IPS-18a (cell line): ENCODE results near the gene PRSS12.

Source experiments
- H3K27ac ChIP-seq: one replicate; pipeline ENCODE4 v1.5.1; 2013; ENCODE audit warnings: low read length
- H3K27me3 ChIP-seq: one replicate; pipeline ENCODE4 v1.6.1; 2013; ENCODE audit warnings: mild to moderate bottlenecking, low read length; ENCODE audit not compliant: control insufficient read depth, insufficient read depth
- H3K36me3 ChIP-seq: one replicate; pipeline ENCODE4 v1.6.1; 2013; ENCODE audit warnings: low read depth, low read length; ENCODE audit not compliant: control insufficient read depth
- H3K4me1 ChIP-seq: one replicate; pipeline ENCODE4 v1.6.1; 2013; ENCODE audit warnings: low read depth, low read length; ENCODE audit not compliant: control insufficient read depth
- H3K4me3 ChIP-seq: one replicate; pipeline ENCODE4 v1.5.1; 2013; ENCODE audit warnings: low read length
- H3K9ac ChIP-seq: one replicate; pipeline ENCODE4 v1.6.1; 2013; ENCODE audit warnings: mild to moderate bottlenecking, low read length, moderate library complexity
- H3K9me3 ChIP-seq: one replicate; pipeline ENCODE4 v1.6.1; 2013; ENCODE audit warnings: low read depth, low read length; ENCODE audit not compliant: control insufficient read depth

Gene PRSS12

DNA sequence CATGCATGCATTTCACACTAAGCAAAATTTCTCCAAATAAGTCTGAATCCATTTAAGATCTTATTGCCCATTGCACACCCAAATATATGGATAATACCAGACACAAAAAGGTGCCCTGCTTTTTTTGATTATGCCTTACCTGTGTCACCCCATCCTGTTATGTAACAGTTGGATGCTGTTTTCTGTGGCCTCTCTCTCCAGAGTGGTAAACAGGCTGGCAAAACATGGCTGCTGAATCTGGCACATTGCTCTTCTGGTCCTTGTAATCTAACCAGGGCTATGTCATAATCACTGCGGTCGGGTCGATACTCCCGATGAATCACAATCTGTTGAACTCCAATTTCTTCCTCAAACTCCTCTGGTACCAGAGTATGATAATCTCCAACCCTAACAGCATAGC, 70.1 kb downstream of the PRSS12 start:
- peaks cover 25% of the 10 kb centered on the region for H3K36me3 ChIP-seq

DNA sequence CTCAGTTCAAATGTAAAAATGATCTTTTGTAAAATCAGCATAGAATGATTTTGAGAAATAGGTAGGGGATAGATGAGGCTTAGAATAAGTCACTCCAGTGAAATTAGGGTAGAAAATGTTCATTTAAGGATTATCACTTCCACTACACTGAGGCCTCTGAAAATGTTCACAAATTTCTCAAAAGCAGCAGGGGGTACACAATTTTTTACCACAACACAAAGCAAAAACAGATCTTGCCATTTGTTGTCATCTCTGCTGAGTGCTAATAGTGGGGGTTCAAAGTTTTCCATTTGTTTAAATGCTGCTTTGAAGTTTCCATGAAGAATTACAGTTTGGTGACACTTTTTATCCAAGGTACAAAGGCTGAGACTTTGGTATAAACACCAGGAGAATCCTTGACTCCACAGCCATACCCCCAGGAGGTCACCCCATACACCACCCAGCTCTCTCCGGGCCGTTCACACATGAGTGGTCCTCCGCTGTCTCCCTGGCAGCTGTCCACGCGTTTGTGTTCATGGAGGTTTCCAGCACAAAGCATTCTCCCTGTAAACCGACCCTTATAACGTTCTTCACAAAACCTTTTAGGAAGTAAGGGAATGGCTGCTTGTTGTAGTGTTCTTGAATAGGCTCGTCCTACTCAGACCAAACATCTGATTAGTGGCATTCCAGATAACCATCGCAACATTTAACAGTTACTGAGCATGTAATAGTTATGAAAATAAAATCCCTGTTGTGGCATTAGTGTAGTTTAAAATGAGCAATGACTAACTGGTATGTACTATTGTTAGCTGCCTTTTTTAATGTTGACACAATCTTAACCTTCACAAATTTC, 71.0 kb downstream of the PRSS12 start:
- H3K27me3 ChIP-seq = no peaks in the 10 kb centered on the region
- no peaks in the 10 kb centered on the region for H3K9me3 ChIP-seq
- peak overlapping the region; percentile 91 for H3K9ac ChIP-seq
- H3K27ac ChIP-seq = peak overlapping the region; percentile 56
- peaks cover 25% of the 10 kb centered on the region for H3K36me3 ChIP-seq
- peaks cover 13% of the 10 kb centered on the region for H3K4me1 ChIP-seq
- no peak overlapping the region for H3K4me3 ChIP-seq

More for the DNA sequence above, 70.1 kb downstream of the PRSS12 start:
- Histone ChIP-seq H3K4me3 (no peak overlapping the region), H3K27ac (no peak overlapping the region), H3K9ac (no peak overlapping the region), H3K9me3 (no peaks in the 10 kb centered on the region), H3K27me3 (no peaks in the 10 kb centered on the region), H3K4me1 (peaks cover 13% of the 10 kb centered on the region)

DNA sequence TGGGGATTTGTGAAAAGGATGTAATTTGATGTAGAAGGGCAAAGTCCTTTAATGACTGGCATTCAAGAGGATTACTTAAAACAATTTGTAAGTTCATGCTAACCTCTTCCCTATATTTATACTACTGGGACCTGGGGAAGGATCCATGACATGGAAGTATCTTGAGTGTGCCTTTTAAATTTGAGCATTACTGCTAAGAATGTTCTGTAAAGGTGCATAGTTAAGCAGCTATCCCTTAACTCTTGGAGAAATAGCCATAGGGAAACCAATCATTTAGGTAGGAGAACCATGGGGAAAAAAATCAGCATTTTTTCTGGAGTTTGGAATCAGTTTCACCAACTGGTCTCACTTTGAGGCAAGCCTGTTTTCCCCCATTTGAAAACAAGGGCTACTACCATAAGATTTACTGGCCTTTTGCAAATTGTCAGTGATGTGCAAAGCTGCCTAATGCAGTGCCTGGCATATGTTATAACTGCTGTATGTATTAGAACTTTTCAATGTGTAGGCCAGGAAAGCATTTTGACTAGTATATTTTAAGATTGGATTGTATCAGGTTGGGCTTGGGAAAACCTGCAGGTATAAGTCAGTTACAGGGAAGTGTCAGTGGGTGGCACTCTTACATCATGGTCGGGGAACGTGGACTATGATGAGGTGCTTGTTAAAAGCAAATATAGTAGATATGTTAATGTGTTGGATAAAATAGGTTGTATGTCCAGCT, 72.1 kb downstream of the PRSS12 start:
- H3K4me1 ChIP-seq = peaks cover 13% of the 10 kb centered on the region
- no peaks in the 10 kb centered on the region for H3K27me3 ChIP-seq

DNA sequence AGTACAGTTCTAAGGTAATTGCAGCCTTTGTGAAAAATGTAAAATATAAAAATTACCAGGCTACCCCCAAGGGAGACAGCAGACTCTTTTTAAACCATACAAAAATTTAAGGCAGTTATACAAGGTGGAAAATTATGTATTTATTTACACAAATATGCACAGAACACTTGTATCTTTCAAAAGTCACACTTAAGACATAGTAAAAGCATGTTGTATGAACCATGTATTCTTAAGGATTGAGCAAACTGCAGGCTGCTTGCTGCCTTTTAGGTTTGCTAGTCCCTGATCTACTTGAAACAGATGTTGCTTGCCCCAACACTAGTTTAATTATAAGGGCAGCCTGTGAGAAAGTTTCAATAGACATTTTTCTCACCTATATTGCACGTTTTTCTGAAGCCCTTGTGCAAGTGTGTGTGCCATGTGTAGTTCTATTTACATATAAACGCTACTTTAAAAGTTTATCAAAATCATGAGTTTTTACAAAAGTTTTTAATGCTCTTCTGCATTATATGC, 72.8 kb downstream of the PRSS12 start:
- peaks cover 13% of the 10 kb centered on the region for H3K4me1 ChIP-seq
- H3K36me3 ChIP-seq = peaks cover 25% of the 10 kb centered on the region
- H3K27me3 ChIP-seq = no peaks in the 10 kb centered on the region
- H3K9me3 ChIP-seq = no peaks in the 10 kb centered on the region
- peak overlapping the region; percentile 91 for H3K9ac ChIP-seq
- H3K4me3 ChIP-seq = peak overlapping the region; percentile 74
- peak overlapping the region; percentile 14 for H3K27ac ChIP-seq

More for the DNA sequence above, 72.1 kb downstream of the PRSS12 start:
- H3K4me3 ChIP-seq = peak overlapping the region; percentile 74
- H3K9ac ChIP-seq = peak overlapping the region; percentile 91
- H3K9me3 ChIP-seq = no peaks in the 10 kb centered on the region
- peak overlapping the region; percentile 56 for H3K27ac ChIP-seq
- peaks cover 25% of the 10 kb centered on the region for H3K36me3 ChIP-seq

DNA sequence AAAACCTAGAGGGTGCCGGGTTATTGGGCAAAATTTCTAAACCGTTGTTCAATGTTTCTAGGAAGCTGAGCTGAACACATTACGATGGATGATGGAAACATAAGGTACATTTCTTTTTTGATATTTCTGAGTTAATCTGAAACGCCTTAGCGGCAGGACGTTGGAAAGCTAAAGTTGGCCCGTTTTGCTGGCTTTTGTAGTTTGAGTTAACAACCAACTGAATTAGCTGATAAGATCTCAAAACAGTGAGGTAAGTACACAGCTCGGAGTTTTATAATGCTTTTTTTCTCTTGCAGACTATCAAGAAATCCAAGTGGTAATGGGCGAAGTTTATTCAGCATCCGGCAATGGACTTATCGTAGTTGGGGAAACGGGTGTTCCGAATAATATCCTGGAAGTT, 73.5 kb downstream of the PRSS12 start:
- H3K36me3 ChIP-seq = peaks cover 25% of the 10 kb centered on the region
- no peaks in the 10 kb centered on the region for H3K9me3 ChIP-seq
- peak overlapping the region; percentile 74 for H3K4me3 ChIP-seq
- H3K9ac ChIP-seq = peak overlapping the region; percentile 91
- peaks cover 13% of the 10 kb centered on the region for H3K4me1 ChIP-seq
- peak overlapping the region; percentile 14 for H3K27ac ChIP-seq
- H3K27me3 ChIP-seq = no peaks in the 10 kb centered on the region

DNA sequence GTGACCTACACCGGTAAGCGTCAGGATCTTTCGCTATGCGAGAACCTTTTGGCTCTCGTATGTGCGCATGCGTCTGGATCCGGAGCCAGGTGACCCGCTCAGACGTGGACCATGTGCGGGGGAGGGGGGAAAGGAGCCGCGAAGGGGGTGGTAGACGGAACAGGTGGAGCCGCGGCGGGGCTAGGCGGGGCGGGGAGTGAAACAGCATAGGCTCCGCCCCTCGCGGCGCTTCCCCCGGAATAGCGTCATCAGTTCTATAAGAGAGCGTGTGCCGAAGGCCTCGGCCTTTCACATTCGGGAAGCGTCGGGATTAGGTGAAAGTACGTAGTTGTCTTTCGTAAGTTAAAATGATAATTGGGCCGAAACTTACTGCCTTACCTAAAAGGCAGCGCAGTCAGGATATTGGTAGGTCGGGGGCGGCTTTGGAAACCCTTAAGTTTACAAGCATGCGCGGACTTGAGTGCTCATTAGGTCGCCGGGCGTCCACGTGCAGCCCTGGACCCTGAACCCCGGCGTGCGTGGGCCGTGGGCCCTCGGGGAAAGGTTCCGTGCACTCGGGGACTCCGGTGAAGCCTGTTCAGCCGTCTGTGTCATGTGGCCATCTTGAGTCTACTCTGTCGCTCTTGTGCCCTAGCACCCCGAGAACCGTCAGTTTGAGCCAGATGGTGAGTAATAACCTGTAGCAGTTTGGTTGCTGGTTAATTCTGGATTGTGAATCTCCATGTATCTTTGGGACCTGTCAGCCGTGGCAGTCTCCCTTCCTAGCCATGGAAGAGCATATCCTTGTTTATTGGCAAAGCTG, 74.1 kb downstream of the PRSS12 start:
- H3K27me3 ChIP-seq = no peaks in the 10 kb centered on the region
- no peaks in the 10 kb centered on the region for H3K9me3 ChIP-seq
- peak overlapping the region; percentile 74 for H3K4me3 ChIP-seq
- H3K9ac ChIP-seq = peak overlapping the region; percentile 91
- peaks cover 13% of the 10 kb centered on the region for H3K4me1 ChIP-seq
- H3K27ac ChIP-seq = peak overlapping the region; percentile 45
- peaks cover 25% of the 10 kb centered on the region for H3K36me3 ChIP-seq

DNA sequence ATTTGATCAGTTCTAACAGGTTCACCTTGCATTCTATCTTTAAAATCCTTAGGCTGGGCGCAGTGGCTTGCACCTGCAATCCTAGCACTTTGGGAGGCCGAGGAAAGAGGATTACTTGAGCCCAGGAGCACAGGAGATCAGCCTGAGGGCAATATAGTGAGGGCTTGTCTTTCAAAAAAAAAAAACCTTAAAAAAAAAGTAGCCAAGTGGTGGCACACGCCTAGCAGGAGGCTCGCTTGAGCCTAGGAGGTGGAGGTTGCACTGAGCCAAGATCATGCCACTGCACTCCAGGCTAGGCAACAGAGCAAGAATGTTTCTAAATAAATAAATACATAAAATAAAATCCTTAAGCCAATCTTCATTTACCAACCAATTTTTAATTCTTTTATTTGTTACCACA, 75.6 kb downstream of the PRSS12 start:
- H3K36me3 ChIP-seq = peaks cover 25% of the 10 kb centered on the region
- no peak overlapping the region for H3K27ac ChIP-seq
- no peaks in the 10 kb centered on the region for H3K9me3 ChIP-seq
- no peak overlapping the region for H3K9ac ChIP-seq
- H3K27me3 ChIP-seq = no peaks in the 10 kb centered on the region
- H3K4me1 ChIP-seq = peaks cover 13% of the 10 kb centered on the region
- no peak overlapping the region for H3K4me3 ChIP-seq

DNA sequence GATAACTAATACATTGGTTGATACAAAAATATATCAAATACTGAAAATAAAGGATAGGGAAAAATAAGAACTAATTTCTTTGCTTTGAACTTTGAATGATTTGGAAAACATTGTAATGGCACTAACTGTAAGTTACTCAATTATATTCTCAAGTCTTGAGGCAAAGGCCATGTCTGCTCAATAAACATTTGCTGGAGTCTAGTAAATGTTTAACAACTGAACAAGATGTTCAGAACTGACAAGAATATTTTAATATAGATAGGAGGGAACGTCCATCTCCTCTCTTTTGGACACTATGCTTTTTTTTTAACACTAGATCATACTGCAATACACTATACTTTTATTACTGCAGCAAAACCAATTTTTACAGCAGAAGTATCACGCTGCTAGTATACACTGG, 76.2 kb downstream of the PRSS12 start:
- no peak overlapping the region for H3K27ac ChIP-seq
- H3K36me3 ChIP-seq = peaks cover 24% of the 10 kb centered on the region
- no peaks in the 10 kb centered on the region for H3K9me3 ChIP-seq
- no peak overlapping the region for H3K4me3 ChIP-seq
- no peak overlapping the region for H3K9ac ChIP-seq
- peaks cover 13% of the 10 kb centered on the region for H3K4me1 ChIP-seq
- no peaks in the 10 kb centered on the region for H3K27me3 ChIP-seq

DNA sequence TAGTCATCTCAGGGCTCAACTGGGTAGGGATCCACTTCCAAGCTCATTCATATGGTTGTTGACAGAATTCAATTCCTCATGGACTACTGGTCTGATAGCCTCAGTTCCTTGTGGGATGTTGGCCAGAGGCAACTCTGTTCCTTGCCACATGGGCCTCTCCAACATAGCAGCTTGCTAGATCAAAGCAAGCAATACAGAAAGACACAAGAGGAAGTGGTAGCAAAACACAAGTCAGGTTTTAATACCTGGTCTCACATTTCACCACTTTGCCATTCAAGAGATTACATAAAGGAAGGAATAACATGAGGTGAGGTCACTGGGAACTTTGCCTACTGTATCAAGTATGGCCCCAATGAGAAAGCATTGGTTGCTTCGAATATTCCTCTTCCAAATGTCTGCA, 79.2 kb downstream of the PRSS12 start:
- H3K9ac ChIP-seq = no peak overlapping the region

DNA sequence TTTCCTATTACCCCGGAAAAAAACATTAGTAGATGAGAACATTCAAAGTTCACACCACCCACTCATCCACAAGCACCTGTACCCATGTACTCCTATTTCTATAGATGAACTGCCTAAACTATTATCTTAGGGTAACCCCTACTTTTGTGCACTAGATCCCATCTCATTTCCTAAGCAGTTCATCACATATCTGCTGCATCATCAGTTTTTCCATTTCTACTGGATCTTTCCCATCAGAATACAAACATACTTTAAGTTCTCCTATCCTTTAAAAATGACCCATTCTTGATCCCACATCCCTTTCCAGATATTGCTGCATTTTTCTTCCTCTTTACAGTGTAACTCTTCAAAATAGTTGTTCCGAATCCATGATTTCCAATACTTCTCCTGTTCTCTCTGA, 81.0 kb downstream of the PRSS12 start:
- H3K27me3 ChIP-seq = no peaks in the 10 kb centered on the region
- no peak overlapping the region for H3K27ac ChIP-seq
- H3K4me1 ChIP-seq = no peaks in the 10 kb centered on the region
- H3K4me3 ChIP-seq = no peak overlapping the region
- H3K9ac ChIP-seq = no peak overlapping the region
- no peaks in the 10 kb centered on the region for H3K9me3 ChIP-seq
- H3K36me3 ChIP-seq = no peaks in the 10 kb centered on the region

More for the DNA sequence above, 79.2 kb downstream of the PRSS12 start:
- no peak overlapping the region for H3K27ac ChIP-seq
- H3K9me3 ChIP-seq = no peaks in the 10 kb centered on the region
- no peak overlapping the region for H3K4me3 ChIP-seq
- no peaks in the 10 kb centered on the region for H3K36me3 ChIP-seq
- H3K4me1 ChIP-seq = no peaks in the 10 kb centered on the region
- H3K27me3 ChIP-seq = no peaks in the 10 kb centered on the region

DNA sequence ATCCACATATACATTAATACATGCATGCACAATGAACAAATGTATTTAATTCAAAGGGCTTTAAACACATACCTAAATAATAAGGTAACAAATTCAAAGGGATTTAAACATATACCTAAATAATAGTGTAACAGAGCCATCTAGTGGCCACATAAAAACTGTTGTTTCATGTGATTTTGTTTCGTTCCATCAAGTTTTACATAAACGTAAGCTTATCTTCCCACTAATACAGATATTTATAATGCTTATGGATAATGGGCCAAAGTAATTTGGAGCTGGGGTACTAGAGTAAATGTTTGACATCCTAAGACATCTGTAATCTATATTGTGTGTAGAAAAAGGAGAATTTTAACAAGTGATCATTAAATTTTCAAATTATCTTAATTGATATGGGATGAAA, 82.3 kb downstream of the PRSS12 start:
- H3K9ac ChIP-seq = no peak overlapping the region
- no peaks in the 10 kb centered on the region for H3K27me3 ChIP-seq
- no peak overlapping the region for H3K27ac ChIP-seq
- H3K4me1 ChIP-seq = no peaks in the 10 kb centered on the region
- H3K9me3 ChIP-seq = no peaks in the 10 kb centered on the region
- no peaks in the 10 kb centered on the region for H3K36me3 ChIP-seq
- no peak overlapping the region for H3K4me3 ChIP-seq
